ENCODE data around the gene IQSEC1. TPM values are rescaled to one million over a fixed set of nuclear protein-coding genes. Genes with fewer than 3 reads are reported as not detected.

Gene IQSEC1
- total RNA-seq, 1 experiment from 2014 or later: 28.1 TPM

DNA sequence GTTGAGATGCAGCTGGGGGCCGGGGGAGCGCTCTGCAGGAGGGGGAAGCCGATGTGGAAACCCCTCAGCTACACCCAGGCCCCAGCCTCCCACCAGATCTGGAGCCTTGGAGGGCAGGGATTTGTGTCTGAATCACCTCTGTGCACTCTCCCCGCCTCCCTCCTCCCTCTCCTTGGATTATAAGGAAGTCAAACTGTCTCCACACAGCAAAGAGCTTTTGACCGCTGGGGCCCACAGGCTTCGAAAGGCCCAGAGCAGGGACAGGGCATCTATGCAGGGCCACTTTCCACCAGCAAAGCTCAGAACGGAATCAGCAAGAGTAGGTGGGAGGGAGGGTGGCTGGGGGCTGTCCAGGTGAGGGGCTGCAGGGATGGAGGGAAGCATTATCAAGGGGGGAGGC lies 68.9 kb downstream of the IQSEC1 start:
- no peaks in the 10 kb centered on the region for H3K9me2 ChIP-seq (ENCODE audit: insufficient read depth)
- ATAC-seq (no peak), DNase-seq (ENCODE audit: low read depth, low spot score) (no peak)
- H3K79me2 ChIP-seq (ENCODE audit: insufficient read depth, low read length): no peaks in the 10 kb centered on the region
- H3K4me1 ChIP-seq (ENCODE audit: control insufficient read depth in 1 of 2, insufficient read depth in 2 of 2, low read length in 2 of 2): peaks cover 3 to 6% of the 10 kb centered on the region in 2 experiments; a peak in 3 of 4 replicates
- H3K27ac ChIP-seq (ENCODE audit: low read depth, low read length): no peak overlapping the region
- no peaks in the 10 kb centered on the region for H3K36me3 ChIP-seq (ENCODE audit: control insufficient read depth in 1 of 2, insufficient read depth in 2 of 2, low read length in 2 of 2)
- RAD21 ChIA-PET (ENCODE audit: low non-redundant PET in 1 of 2, low total read pairs in 2 of 2, uncharacterized antibody in 2 of 2, unreplicated experiment in 2 of 2): no interaction called here
- no TSS peak for BruUV-seq (replicated peaks)
- H3K9ac ChIP-seq (ENCODE audit: low read length): no peak overlapping the region
- POLR2A ChIA-PET: interaction anchor here (0.6 to 1.9 kb wide), 2 partner anchors 9 to 11 kb away, joined by 3 to 6 read pairs; no protein-coding TSS in a partner anchor
- H3K9me3 ChIP-seq (ENCODE audit: control insufficient read depth in 1 of 2, insufficient read depth in 1 of 2, low read depth in 1 of 2, low read length in 2 of 2): no peaks in the 10 kb centered on the region
- H2AFZ ChIP-seq (ENCODE audit: low read depth, low read length, poor library complexity, severe bottlenecking): no peak overlapping the region
- intact Hi-C loops (cut with micrococcal nuclease): no loop called here
- H3K4me3 ChIP-seq (replicated peaks in 1 of 2; ENCODE audit: low read depth in 1 of 2, low read length in 2 of 2): no peak overlapping the region
- CTCF ChIA-PET: interaction anchor here (2.6 kb wide), 1 partner anchor 9 kb away, joined by 13 read pairs; no protein-coding TSS in a partner anchor
- no peaks in the 10 kb centered on the region for H3K27me3 ChIP-seq (ENCODE audit: insufficient read depth, low read length)
- H4K20me1 ChIP-seq (ENCODE audit: insufficient read depth): no peaks in the 10 kb centered on the region
- TF ChIP-seq ZNF274 (IDR thresholded peaks at IDR 0.05; ENCODE audit: low read depth, low read length): no peak
- TF ChIP-seq EZH2phosphoT487 (IDR thresholded peaks at IDR 0.05; ENCODE audit: borderline replicate concordance): no peak
- TF ChIP-seq, protein P1, sequence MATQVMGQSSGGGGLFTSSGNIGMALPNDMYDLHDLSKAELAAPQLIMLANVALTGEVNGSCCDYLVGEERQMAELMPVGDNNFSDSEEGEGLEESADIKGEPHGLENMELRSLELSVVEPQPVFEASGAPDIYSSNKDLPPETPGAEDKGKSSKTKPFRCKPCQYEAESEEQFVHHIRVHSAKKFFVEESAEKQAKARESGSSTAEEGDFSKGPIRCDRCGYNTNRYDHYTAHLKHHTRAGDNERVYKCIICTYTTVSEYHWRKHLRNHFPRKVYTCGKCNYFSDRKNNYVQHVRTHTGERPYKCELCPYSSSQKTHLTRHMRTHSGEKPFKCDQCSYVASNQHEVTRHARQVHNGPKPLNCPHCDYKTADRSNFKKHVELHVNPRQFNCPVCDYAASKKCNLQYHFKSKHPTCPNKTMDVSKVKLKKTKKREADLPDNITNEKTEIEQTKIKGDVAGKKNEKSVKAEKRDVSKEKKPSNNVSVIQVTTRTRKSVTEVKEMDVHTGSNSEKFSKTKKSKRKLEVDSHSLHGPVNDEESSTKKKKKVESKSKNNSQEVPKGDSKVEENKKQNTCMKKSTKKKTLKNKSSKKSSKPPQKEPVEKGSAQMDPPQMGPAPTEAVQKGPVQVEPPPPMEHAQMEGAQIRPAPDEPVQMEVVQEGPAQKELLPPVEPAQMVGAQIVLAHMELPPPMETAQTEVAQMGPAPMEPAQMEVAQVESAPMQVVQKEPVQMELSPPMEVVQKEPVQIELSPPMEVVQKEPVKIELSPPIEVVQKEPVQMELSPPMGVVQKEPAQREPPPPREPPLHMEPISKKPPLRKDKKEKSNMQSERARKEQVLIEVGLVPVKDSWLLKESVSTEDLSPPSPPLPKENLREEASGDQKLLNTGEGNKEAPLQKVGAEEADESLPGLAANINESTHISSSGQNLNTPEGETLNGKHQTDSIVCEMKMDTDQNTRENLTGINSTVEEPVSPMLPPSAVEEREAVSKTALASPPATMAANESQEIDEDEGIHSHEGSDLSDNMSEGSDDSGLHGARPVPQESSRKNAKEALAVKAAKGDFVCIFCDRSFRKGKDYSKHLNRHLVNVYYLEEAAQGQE (IDR thresholded peaks at IDR 0.05; ENCODE audit: low read depth): no peak
- no peak for TF ChIP-seq EZH2 (IDR thresholded peaks at IDR 0.05)
- no peak for TF ChIP-seq CEBPB (IDR thresholded peaks at IDR 0.05; ENCODE audit: low read depth)
- H3K4me2 ChIP-seq (ENCODE audit: low read length): no peak overlapping the region

DNA sequence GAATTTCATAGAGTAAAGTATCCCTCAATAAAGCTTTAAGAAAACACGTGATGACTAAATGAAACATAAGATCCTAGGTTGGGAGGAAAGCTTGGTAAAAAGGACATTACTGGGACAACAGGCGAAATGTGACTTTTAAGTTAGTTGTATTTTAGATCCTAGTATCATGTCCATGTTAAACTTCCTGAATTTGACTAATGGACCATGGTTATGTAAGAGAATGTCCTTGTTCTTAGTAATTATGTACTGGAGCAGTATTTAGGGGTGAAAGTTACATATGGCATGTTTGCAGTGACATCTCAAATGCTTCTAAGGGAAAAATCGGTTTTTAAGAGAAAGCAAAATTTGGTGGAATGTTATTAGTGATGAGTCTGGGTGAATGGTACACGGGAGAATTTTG lies 69.6 kb downstream of the IQSEC1 start:
- DNase-seq (ENCODE audit: low read depth, low spot score): no peak
- Histone ChIP-seq H3K9me3 (ENCODE audit: control insufficient read depth in 1 of 2, insufficient read depth in 1 of 2, low read depth in 1 of 2, low read length in 2 of 2) (no peaks in the 10 kb centered on the region), H3K79me2 (ENCODE audit: insufficient read depth, low read length) (no peaks in the 10 kb centered on the region), H3K9ac (ENCODE audit: low read length) (no peak overlapping the region), H3K9me2 (ENCODE audit: insufficient read depth) (no peaks in the 10 kb centered on the region), H3K4me2 (ENCODE audit: low read length) (no peak overlapping the region), H4K20me1 (ENCODE audit: insufficient read depth) (no peaks in the 10 kb centered on the region), H3K36me3 (ENCODE audit: control insufficient read depth in 1 of 2, insufficient read depth in 2 of 2, low read length in 2 of 2) (no peaks in the 10 kb centered on the region), H3K27ac (ENCODE audit: low read depth, low read length) (no peak overlapping the region), H2AFZ (ENCODE audit: low read depth, low read length, poor library complexity, severe bottlenecking) (no peak overlapping the region), H3K4me1 (ENCODE audit: control insufficient read depth in 1 of 2, insufficient read depth in 2 of 2, low read length in 2 of 2) (peaks cover 10 to 14% of the 10 kb centered on the region in 2 experiments), H3K4me3 (replicated peaks in 1 of 2; ENCODE audit: low read depth in 1 of 2, low read length in 2 of 2) (no peak overlapping the region), H3K27me3 (ENCODE audit: insufficient read depth, low read length) (no peaks in the 10 kb centered on the region)
- no TSS peak for BruUV-seq (replicated peaks)
- intact Hi-C loops (cut with micrococcal nuclease): no loop called here
- POLR2A ChIA-PET: interaction anchor here (1.9 kb wide), 1 partner anchor 8 kb away, joined by 6 read pairs; no protein-coding TSS in a partner anchor
- RAD21 ChIA-PET (ENCODE audit: low non-redundant PET in 1 of 2, low total read pairs in 2 of 2, uncharacterized antibody in 2 of 2, unreplicated experiment in 2 of 2): no interaction called here
- CTCF ChIA-PET: no interaction called here
- ATAC-seq: no peak
- TF ChIP-seq SIN3A (IDR thresholded peaks at IDR 0.05; ENCODE audit: low read depth) (no peak), RAD21 (IDR thresholded peaks at IDR 0.05; ENCODE audit: low read depth) (no peak), POLR2A (IDR thresholded peaks at IDR 0.05; ENCODE audit: borderline replicate concordance, extremely low read depth, insufficient read depth, insufficient read length) (no peak), ZFX (IDR thresholded peaks at IDR 0.05) (no peak), YY1 (IDR thresholded peaks at IDR 0.05; ENCODE audit: extremely low read depth, insufficient replicate concordance, low read depth, low read length) (no peak), SP1 (IDR thresholded peaks at IDR 0.05; ENCODE audit: low read depth) (no peak), ZNF274 (IDR thresholded peaks at IDR 0.05; ENCODE audit: low read depth, low read length) (no peak), POLR2AphosphoS5 (IDR thresholded peaks at IDR 0.05; ENCODE audit: low read depth, low read length) (no peak)
- TF ChIP-seq, protein P2, sequence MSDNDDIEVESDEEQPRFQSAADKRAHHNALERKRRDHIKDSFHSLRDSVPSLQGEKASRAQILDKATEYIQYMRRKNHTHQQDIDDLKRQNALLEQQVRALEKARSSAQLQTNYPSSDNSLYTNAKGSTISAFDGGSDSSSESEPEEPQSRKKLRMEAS (IDR thresholded peaks at IDR 0.05): no peak
- TF ChIP-seq, protein P3, sequence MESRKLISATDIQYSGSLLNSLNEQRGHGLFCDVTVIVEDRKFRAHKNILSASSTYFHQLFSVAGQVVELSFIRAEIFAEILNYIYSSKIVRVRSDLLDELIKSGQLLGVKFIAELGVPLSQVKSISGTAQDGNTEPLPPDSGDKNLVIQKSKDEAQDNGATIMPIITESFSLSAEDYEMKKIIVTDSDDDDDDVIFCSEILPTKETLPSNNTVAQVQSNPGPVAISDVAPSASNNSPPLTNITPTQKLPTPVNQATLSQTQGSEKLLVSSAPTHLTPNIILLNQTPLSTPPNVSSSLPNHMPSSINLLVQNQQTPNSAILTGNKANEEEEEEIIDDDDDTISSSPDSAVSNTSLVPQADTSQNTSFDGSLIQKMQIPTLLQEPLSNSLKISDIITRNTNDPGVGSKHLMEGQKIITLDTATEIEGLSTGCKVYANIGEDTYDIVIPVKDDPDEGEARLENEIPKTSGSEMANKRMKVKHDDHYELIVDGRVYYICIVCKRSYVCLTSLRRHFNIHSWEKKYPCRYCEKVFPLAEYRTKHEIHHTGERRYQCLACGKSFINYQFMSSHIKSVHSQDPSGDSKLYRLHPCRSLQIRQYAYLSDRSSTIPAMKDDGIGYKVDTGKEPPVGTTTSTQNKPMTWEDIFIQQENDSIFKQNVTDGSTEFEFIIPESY (IDR thresholded peaks at IDR 0.05; ENCODE audit: extremely low read depth, insufficient replicate concordance, low read length): no peak
